SK-N-SH treated with all-trans-retinoic acid at 6 μM for 48 hours (cell line): ENCODE data around the gene TNS4.

ENCODE experiments used
- ATAC-seq: fragments of 200-7000 bp; cut with Tn5 transposase; 3 replicates; pipeline ENCODE4 v1.9.1; 2020; ENCODE audit warnings: mild to moderate bottlenecking, moderate library complexity
- ARNTL ChIP-seq: fragments of 450-650 bp; formaldehyde crosslinking; IDR thresholded peaks from 2 replicates; pipeline ENCODE4 v1.5.0; 2020; ENCODE audit warnings: low read depth, mild to moderate bottlenecking, moderate library complexity, borderline replicate concordance
- CREB5 ChIP-seq: fragments of 250-450 bp; sonication (Bioruptor Pico); IDR thresholded peaks from 2 replicates; pipeline ENCODE4 v1.5.1; 2020; ENCODE audit warnings: low read depth, mild to moderate bottlenecking, moderate library complexity
- ESRRG ChIP-seq: fragments of 250-450 bp; sonication (Bioruptor Pico); IDR thresholded peaks from 2 replicates; pipeline ENCODE4 v1.6.1; 2021; ENCODE audit warnings: mild to moderate bottlenecking
- GLIS3 ChIP-seq: fragments of 250-450 bp; sonication (Bioruptor Pico); IDR thresholded peaks from 2 replicates; pipeline ENCODE4 v1.5.0; 2020; ENCODE audit warnings: mild to moderate bottlenecking, moderate library complexity
- ISL1 ChIP-seq: fragments of 250-450 bp; sonication (Bioruptor Pico); IDR thresholded peaks from 2 replicates; pipeline ENCODE4 v2.1.2; 2022; ENCODE audit warnings: mild to moderate bottlenecking, moderate library complexity
- OSR1 ChIP-seq: fragments of 250-450 bp; sonication (Bioruptor Pico); IDR thresholded peaks from 2 replicates; pipeline ENCODE4 v1.8.0; 2022; ENCODE audit warnings: moderate library complexity, mild to moderate bottlenecking, inconsistent platforms
- PATZ1 ChIP-seq: fragments of 250-450 bp; sonication (Bioruptor Pico); IDR thresholded peaks from 2 replicates; pipeline ENCODE4 v1.8.0; 2020; ENCODE audit warnings: mild to moderate bottlenecking, moderate library complexity, borderline replicate concordance
- POU6F1 ChIP-seq: fragments of 250-450 bp; sonication (Bioruptor Pico); IDR thresholded peaks from 2 replicates; pipeline ENCODE4 v1.8.0; 2021; ENCODE audit warnings: low read depth, mild to moderate bottlenecking, moderate library complexity, borderline replicate concordance
- PPARA ChIP-seq: fragments of 250-450 bp; sonication (Bioruptor Pico); IDR thresholded peaks from 2 replicates; pipeline ENCODE4 v1.5.0; 2020; ENCODE audit warnings: mild to moderate bottlenecking, borderline replicate concordance
- SNAI2 ChIP-seq: fragments of 250-450 bp; sonication (Bioruptor Pico); IDR thresholded peaks from 2 replicates; pipeline ENCODE4 v1.5.0; 2020; ENCODE audit warnings: mild to moderate bottlenecking, moderate library complexity
- TOX ChIP-seq: fragments of 250-450 bp; sonication (Bioruptor Pico); IDR thresholded peaks from 2 replicates; pipeline ENCODE4 v1.8.0; 2021; ENCODE audit warnings: mild to moderate bottlenecking, moderate library complexity, borderline replicate concordance
- TSHZ2 ChIP-seq: fragments of 250-450 bp; sonication (Bioruptor Pico); IDR thresholded peaks from 2 replicates; pipeline ENCODE4 v1.5.0; 2020; ENCODE audit warnings: mild to moderate bottlenecking, moderate library complexity
- ZC3H10 ChIP-seq: fragments of 250-450 bp; sonication (Bioruptor Pico); IDR thresholded peaks from 2 replicates; pipeline ENCODE4 v1.5.1; 2021; ENCODE audit warnings: mild to moderate bottlenecking, moderate library complexity
- ZFP3 ChIP-seq: fragments of 250-450 bp; sonication (Bioruptor Pico); IDR thresholded peaks from 2 replicates; pipeline ENCODE4 v1.5.0; 2020; ENCODE audit warnings: mild to moderate bottlenecking, moderate library complexity
- ZFP30 ChIP-seq: fragments of 450-650 bp; formaldehyde crosslinking; IDR thresholded peaks from 2 replicates; pipeline ENCODE4 v1.5.0; 2022; ENCODE audit warnings: mild to moderate bottlenecking, moderate library complexity
- ZNF565 ChIP-seq: fragments of 450-650 bp; formaldehyde crosslinking; conservative IDR thresholded peaks from 2 replicates; pipeline ENCODE4 v1.5.0; 2020; ENCODE audit warnings: low read depth, mild to moderate bottlenecking, moderate library complexity
- ZNF70 ChIP-seq: fragments of 450-650 bp; formaldehyde crosslinking; IDR thresholded peaks from 2 replicates; pipeline ENCODE4 v1.5.0; 2020; ENCODE audit warnings: mild to moderate bottlenecking, moderate library complexity
- ZNF8 ChIP-seq: fragments of 450-650 bp; formaldehyde crosslinking; IDR thresholded peaks from 2 replicates; pipeline ENCODE4 v1.5.0; 2020; ENCODE audit warnings: mild to moderate bottlenecking, moderate library complexity

TNS4 gene

GRCh38 chr17:40427002-40427491 lies 74.4 kb downstream of the TNS4 start:
- TF ChIP-seq ESRRG (no peak), ZNF8 (no peak), ZNF70 (no peak), ZFP30 (no peak), ZC3H10 (CRISPR knock-in tag) (no peak), PATZ1 (no peak), TSHZ2 (CRISPR knock-in tag) (no peak), ZNF565 (CRISPR knock-in tag) (no peak), PPARA (CRISPR knock-in tag) (no peak), POU6F1 (CRISPR knock-in tag) (no peak), GLIS3 (no peak), OSR1 (CRISPR knock-in tag) (no peak), ISL1 (CRISPR knock-in tag) (no peak), SNAI2 (CRISPR knock-in tag) (no peak), ZFP3 (CRISPR knock-in tag) (no peak), CREB5 (no peak), ARNTL (CRISPR knock-in tag) (no peak), TOX (CRISPR knock-in tag) (no peak)
- no peak for ATAC-seq
